Neutrophil (primary cell): ENCODE data around the gene PDILT.

Experiments
- H3K27ac ChIP-seq: fragments of 200-600 bp; sonication (generic); 2 replicates; pipeline ENCODE4 v1.5.1; 2016; ENCODE audit warnings: mild to moderate bottlenecking, moderate library complexity
- H3K27me3 ChIP-seq: fragments of 200-600 bp; sonication (generic); 2 replicates; pipeline ENCODE4 v1.6.0; 2016; ENCODE audit warnings: mild to moderate bottlenecking
- H3K36me3 ChIP-seq: fragments of 200-600 bp; sonication (generic); 2 replicates; pipeline ENCODE4 v1.5.1; 2017
- H3K4me1 ChIP-seq, 2 experiments: fragments of 200-600 bp in 1 of 2; sonication (generic) in 1 of 2; 1 replicate in 1 of 2; 2 replicates in 1 of 2; pipeline versions ENCODE4 v1.5.1 to v1.6.1; 2013 to 2016; ENCODE audit warnings: low read depth in 1 of 2, low read length in 1 of 2, mild to moderate bottlenecking in 1 of 2, moderate library complexity in 1 of 2; ENCODE audit not compliant: control insufficient read depth in 1 of 2, insufficient read depth in 1 of 2
- H3K4me3 ChIP-seq, 2 experiments: fragments of 200-600 bp in 1 of 2; sonication (generic) in 1 of 2; 1 replicate in 1 of 2; 2 replicates in 1 of 2; pipeline ENCODE4 v1.5.1; 2013 to 2016; ENCODE audit warnings: low read depth in 1 of 2, low read length in 1 of 2, mild to moderate bottlenecking in 1 of 2, moderate library complexity in 1 of 2
- H3K9me3 ChIP-seq: fragments of 200-600 bp; sonication (generic); 2 replicates; pipeline ENCODE4 v1.5.1; 2016
- TF ChIP-seq, protein P1 (sequence below): fragments of 200-600 bp; sonication (generic); IDR thresholded peaks from 2 replicates; pipeline ENCODE4 v1.5.1; 2016; ENCODE audit warnings: antibody characterized with exemption

Gene PDILT

DNA sequence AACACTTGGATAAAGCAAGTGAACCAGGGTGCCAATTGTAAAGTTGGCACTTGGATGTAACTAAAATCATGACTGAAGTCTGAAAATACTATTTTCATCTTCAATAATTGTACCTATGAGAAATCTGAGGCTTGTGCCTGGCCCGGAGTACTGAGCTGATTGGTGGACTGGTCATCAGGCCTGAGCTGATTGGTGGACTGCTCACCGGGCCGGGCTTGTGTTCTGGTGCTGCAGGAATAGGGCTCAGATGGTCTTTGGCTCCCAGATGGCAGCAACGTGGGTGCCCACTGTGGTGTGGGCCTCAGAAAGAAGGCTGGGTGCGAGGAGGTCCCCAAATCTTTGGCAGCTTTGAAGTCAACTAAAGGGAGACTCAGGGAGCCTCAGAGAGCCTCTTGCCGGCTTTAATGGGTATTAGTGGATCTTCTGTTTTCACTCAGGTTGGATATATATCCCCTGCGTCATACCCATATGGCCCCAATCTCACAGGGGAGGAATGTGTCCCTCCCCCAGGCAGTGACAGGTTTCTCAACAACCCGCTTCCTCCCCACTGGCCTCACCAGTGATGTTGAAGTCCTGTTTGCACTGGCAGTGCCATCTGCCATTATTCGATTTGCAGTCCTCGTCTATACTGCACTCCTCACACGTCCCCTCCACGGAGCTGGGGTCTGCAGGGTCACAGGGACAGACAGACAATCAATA, 56.7 kb downstream of the PDILT start:
- Histone ChIP-seq H3K36me3 (no peaks in the 10 kb centered on the region), H3K9me3 (no peaks in the 10 kb centered on the region), H3K27me3 (peaks cover 28% of the 10 kb centered on the region), H3K4me1 (no peaks in the 10 kb centered on the region), H3K4me3 (no peak overlapping the region), H3K27ac (no peak overlapping the region)
- TF ChIP-seq, protein P1, sequence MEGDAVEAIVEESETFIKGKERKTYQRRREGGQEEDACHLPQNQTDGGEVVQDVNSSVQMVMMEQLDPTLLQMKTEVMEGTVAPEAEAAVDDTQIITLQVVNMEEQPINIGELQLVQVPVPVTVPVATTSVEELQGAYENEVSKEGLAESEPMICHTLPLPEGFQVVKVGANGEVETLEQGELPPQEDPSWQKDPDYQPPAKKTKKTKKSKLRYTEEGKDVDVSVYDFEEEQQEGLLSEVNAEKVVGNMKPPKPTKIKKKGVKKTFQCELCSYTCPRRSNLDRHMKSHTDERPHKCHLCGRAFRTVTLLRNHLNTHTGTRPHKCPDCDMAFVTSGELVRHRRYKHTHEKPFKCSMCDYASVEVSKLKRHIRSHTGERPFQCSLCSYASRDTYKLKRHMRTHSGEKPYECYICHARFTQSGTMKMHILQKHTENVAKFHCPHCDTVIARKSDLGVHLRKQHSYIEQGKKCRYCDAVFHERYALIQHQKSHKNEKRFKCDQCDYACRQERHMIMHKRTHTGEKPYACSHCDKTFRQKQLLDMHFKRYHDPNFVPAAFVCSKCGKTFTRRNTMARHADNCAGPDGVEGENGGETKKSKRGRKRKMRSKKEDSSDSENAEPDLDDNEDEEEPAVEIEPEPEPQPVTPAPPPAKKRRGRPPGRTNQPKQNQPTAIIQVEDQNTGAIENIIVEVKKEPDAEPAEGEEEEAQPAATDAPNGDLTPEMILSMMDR: no peak

DNA sequence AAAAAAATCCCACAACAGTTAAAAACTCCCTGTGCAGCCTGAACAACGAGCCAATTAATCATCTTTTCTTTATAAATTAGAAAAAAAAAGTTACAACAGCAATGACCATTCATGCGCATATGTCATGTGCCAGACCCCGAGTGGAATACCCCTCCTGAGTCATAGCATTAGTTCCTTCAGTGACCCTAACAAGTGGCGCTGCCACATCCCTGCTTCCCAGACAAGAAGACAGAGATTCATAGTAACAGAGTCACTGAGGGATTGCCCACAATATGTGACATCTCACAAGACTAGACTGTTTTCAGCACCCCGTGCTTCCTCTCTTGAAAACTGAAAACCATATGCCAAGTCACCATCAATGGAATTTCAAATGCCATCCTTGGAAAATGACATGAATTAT, 59.9 kb downstream of the PDILT start:
- Histone ChIP-seq H3K36me3 (no peaks in the 10 kb centered on the region), H3K4me3 (no peak overlapping the region), H3K9me3 (no peaks in the 10 kb centered on the region), H3K27ac (no peak overlapping the region), H3K27me3 (peaks cover 20% of the 10 kb centered on the region), H3K4me1 (no peaks in the 10 kb centered on the region)
- TF ChIP-seq, protein P1: no peak

DNA sequence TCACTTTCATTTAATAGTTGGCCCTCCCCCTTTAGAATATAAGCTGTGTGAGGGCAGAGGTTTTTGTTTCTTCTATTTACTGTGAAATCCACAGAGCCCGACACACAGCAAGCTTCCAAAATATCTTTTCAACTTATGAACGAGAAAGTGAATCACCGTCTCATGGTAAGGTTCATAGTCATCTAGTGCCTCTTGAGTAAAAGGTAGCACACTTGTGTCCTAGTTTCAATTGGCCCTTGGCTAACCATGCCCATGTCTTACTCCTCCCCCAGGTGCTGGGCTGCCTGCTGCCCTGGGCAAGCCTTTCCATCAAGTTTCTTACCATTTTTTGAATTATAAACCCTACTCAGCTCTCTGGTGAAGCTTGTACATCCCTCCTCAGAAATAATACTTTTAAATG, 64.8 kb downstream of the PDILT start:
- TF ChIP-seq, protein P1: no peak
- no peak overlapping the region for H3K4me3 ChIP-seq
- no peaks in the 10 kb centered on the region for H3K36me3 ChIP-seq
- no peaks in the 10 kb centered on the region for H3K27me3 ChIP-seq
- no peaks in the 10 kb centered on the region for H3K9me3 ChIP-seq
- no peak overlapping the region for H3K27ac ChIP-seq
- no peaks in the 10 kb centered on the region for H3K4me1 ChIP-seq

DNA sequence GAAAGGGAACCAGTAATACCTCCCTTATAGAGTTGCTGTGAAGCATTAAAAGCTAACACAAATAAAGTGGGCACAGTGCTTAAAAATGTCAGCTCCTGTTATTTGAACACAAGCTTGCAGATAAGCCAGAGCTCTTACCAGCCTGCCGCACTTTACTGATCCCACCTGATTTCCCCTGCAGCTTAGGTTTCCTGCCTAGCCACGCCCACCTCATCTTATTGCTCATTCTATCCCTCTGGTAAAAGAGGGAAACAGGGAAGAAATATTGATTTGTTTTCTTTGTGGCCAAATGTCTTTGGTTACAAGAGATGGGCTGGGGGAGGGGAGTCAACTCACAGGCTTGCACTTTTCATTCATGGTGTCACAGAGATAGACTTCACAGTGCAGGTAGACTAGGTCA, 67.6 kb downstream of the PDILT start:
- TF ChIP-seq, protein P1: no peak
- Histone ChIP-seq H3K36me3 (no peaks in the 10 kb centered on the region), H3K27ac (no peak overlapping the region), H3K4me1 (no peaks in the 10 kb centered on the region), H3K4me3 (no peak overlapping the region), H3K9me3 (no peaks in the 10 kb centered on the region), H3K27me3 (no peaks in the 10 kb centered on the region)

DNA sequence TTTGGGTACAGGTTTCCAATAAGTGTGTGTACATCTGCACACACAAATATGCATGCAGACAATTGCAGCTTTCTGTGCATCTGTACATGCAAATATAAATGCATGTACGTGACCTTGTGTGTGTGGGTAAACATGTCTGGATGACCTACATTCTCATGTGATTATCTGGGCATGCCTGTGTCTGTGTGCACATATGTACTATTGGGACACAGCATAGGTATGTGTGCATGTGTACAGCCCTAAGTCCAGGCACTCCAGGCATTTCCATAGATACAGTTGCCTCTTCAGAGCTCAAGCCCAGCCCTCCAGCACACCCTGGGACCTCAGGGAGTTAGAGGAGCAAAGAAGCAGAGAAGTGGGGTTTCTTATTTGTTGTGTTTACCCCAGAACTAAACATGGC, 70.1 kb downstream of the PDILT start:
- H3K36me3 ChIP-seq: no peaks in the 10 kb centered on the region
- no peak overlapping the region for H3K4me3 ChIP-seq
- H3K27ac ChIP-seq: no peak overlapping the region
- H3K27me3 ChIP-seq: no peaks in the 10 kb centered on the region
- TF ChIP-seq, protein P1: no peak
- no peaks in the 10 kb centered on the region for H3K9me3 ChIP-seq
- H3K4me1 ChIP-seq: no peaks in the 10 kb centered on the region
